HT1080 (cell line): ENCODE measurements around the gene ZNF813. TPM values are rescaled to one million over a fixed set of nuclear protein-coding genes. Genes with fewer than 3 reads are reported as not detected.
"Not testable (repeated sequence)": the region's sequence is repeated elsewhere in the genome, so short reads cannot be mapped to it uniquely, and the experiment has no call there.

Experiments used
- DNase-seq: peaks from one replicate; pipeline ENCODE4 v3.0.0-alpha.2; 2015; ENCODE audit warnings: low read depth
- polyA plus RNA-seq, 2 experiments: library from polyadenylated mRNA; depleted of rRNA; stranded (reverse); fragments of >200 nt; gene quantifications; 2 replicates each; pipeline ENCODE4 v1.2.3, GENCODE V29; 2015
- total RNA-seq: library from RNA; depleted of rRNA; stranded (reverse); fragments of >200 nt; shearing (Covaris generic); gene quantifications from 2 replicates; pipeline ENCODE4 v1.2.3, GENCODE V29; 2014; rRNA removed

ZNF813 gene
- 0.98 and 1.1 TPM in 2 replicates for total RNA-seq
- 0.48 and 0.63 TPM in 2 replicates for polyA plus RNA-seq (2015; cell fraction: cytosol; rRNA removed)
- polyA plus RNA-seq (2015; cell fraction: nucleus; rRNA removed), result 0.65 and 0.76 TPM in 2 replicates

GRCh38 chr19:53467485-53468262 lies at the start of gene ZNF813:
ZNF813 (plus strand) TSS chr19:53467733; CDS start chr19:53483823, 16,090 bp downstream.
- peak; percentile 17 for DNase-seq

GRCh38 chr19:53420520-53421315 lies 46.8 kb upstream of the ZNF813 start:
- not testable (repeated sequence) for DNase-seq

- no peak for DNase-seq
These were observed 45.0 kb upstream of the ZNF813 start for GRCh38 chr19:53422551-53422950.

- not testable (repeated sequence) for DNase-seq
These were observed 44.5 kb upstream of the ZNF813 start for GRCh38 chr19:53423074-53423473.

GRCh38 chr19:53423680-53424079 lies 43.9 kb upstream of the ZNF813 start:
- not testable (repeated sequence) for DNase-seq

GRCh38 chr19:53424968-53425597 lies 42.5 kb upstream of the ZNF813 start:
- peak; percentile 42 for DNase-seq

- peak; percentile 75 for DNase-seq
These were observed 36.0 kb upstream of the ZNF813 start, which contains the start of gene ZNF761 for GRCh38 chr19:53431399-53432087. ZNF761 (plus strand) TSS chr19:53431984; CDS start chr19:53447269, 15,285 bp downstream.

GRCh38 chr19:53432088-53432661 lies 35.4 kb upstream of the ZNF813 start:
- peak; percentile 17 for DNase-seq

DNA sequence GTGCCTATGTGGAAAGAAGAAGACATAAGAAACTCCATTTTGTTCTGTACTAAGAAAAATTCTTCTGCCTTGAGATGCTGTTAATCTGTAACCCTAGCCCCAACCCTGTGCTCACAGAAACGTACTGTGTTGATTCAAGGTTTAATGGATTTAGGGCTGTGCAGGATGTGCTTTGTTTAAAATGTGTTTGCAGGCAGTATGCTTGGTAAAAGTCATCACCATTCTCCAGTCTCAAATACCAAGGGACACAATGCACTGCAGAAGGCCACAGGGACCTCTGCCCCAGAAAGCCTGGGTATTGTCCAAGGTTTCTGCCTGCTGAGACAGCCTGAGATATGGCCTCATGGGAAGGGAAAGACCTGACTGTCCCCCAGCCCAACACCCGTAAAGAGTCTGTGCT lies 23.7 kb upstream of the ZNF813 start:
- DNase-seq, result not testable (repeated sequence)

DNA sequence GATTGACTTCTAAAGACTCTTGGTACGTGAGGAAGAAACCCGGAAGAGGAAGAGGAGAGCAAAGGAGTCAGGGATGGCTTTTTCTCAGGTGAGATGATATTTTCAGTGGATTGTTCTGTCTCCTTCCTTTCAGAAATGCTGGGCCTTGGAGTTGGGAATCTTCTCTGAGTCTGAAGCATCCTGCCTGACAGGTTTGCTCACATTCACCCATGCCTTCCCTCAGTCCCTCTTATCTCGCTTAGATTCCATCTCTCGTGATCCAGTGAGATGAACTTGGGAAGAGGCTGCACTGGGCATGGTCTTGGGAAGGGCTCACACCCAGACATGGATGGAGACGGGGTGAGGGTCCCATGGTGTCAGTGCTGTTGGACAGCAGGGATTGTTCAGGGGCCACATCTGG lies 20.3 kb upstream of the ZNF813 start:
- not testable (repeated sequence) for DNase-seq

GRCh38 chr19:53455828-53456227 lies 11.7 kb upstream of the ZNF813 start:
- DNase-seq, result no peak

- not testable (repeated sequence) for DNase-seq
These were observed 7.3 kb upstream of the ZNF813 start for GRCh38 chr19:53460131-53460721.

GRCh38 chr19:53461866-53462265 lies 5.7 kb upstream of the ZNF813 start:
- no peak for DNase-seq

DNA sequence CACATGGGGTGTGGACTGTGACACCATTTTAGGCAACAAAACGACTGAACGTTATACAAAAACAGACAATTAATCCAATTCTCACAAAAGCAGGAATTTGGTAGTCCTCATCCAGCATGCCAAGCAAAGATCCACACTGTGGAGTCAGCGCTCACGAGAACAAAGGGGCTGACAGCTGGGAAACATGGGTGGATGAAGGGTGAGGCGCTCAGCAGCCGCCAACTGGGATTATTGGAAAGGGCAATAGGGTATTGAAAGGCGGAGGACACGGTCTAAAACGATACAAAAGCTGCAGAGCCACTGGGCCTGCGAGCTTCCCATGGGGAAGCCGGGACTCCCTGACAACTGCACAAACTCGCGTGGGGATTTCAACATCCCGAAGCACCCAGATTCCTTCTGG lies 4.7 kb upstream of the ZNF813 start:
- no peak for DNase-seq

DNA sequence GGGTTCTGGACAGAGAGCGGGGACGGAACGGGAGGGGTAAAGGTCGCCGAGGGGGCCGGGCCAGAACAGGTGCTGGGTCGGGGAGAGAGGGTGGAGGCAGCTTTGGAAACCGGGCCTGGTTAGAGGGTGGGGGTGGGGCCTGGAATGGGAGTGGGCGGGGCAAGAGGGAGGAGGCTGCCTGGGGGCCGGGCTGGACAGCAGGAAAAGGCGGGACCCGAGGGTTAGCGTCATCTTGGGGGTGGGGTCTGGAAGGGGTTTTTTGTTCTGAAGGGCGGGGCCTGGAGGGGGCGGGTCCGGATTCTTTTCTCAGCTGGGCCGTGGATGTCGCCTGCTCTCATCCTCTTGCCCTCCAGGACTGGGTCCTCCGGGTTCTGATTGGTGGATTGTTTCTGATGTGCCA lies 4.3 kb upstream of the ZNF813 start:
- DNase-seq, result no peak

DNA sequence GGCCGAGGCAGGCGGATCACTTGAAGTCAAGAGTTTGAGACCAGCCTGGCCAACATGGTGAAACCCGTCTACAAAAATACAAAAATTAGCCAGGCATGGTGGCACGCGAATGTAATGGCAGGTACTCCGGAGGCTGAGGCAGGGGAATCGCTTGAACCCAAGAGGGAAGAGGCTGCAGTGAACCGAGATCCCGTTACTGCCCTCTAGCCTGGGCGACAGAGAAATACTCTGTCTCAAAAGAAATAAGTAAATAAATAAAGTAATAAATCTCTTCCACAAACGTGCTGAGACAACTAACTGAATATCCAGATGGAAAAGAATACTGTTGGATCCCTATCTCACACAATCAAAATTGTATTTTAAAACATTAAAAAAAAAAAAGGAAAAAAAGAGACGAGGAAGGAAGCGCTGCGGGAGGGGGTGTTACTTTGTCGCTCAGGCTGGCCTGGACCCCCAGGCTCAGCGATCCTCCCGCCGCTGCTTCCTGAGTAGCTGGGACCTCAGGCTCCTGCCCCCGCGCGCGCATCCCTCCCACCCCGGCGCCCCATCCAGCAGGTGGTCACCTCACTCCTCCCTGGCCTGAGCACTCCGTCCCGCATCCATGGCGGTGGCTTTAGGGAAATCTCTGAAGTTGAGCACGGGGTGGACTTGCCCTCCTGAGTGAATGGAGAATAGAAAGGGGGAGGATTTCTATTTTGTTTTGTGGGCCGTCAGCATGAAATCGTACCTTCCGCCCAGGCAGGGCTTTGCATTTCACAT lies 628 bp upstream of the ZNF813 start:
- no peak for DNase-seq

GRCh38 chr19:53468628-53469027 lies 1.1 kb downstream of the ZNF813 start:
- DNase-seq, result not testable (repeated sequence)

- no peak for DNase-seq
These were observed 4.4 kb downstream of the ZNF813 start for GRCh38 chr19:53471916-53472315.

GRCh38 chr19:53474832-53475231 lies 7.3 kb downstream of the ZNF813 start:
- DNase-seq, result not testable (repeated sequence)
